HuH-7 (cell line): ENCODE data around the gene RASGRP2.

ENCODE experiments used
- DNase-seq: peaks from one replicate; pipeline ENCODE4 v3.0.0; 2011; ENCODE audit warnings: low spot score

RASGRP2 gene

DNA sequence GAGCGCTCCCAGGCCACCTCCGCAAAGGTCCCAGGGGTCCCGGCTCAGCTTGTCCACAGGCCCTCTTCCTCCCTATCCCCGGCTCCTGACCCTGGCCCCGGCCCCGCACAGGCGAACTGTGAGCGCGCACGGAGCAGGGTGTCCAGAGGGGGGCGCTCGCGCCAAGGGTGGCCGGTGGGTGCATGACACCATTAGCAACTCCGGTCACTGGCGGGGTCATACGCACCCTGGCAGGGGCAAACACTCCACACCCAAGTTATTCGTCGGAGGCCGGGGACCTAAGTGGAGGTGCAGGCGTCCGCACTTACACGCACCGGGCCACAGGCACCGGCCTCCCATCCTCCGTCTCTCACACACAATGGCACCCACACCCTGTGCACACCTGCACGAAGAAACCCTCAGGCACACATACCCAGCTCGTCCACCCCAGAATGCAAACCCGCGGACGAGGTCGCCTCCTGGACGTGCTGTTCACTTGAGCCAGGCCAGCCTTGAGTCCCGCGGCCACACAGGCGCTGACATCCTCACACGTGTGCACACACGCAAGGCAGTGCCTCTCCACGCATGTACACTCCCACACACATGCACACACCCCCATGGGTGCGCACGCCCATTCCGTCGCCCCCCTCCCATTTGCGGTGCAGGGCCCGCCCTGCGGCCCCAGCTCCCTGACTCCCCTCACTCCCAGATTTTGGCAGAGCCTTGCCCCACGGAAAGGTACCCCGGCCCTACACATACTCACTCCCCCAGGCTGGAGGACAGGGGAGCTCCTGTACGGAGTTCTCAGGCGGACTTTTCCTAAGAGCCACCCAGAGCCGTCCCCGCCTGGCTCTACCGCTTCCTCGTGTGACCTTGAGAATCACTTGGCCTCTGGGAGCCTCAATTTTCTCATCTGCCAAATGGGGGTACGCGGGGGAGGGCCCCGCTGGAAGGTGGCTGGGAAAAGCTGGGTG is at the start of gene RASGRP2:
Gene RASGRP2, minus strand, starts transcription at position 552 of the 953 bp plus-strand sequence. CDS start 1,276 bp downstream, outside the sequence.
- peak; percentile 89 for DNase-seq

DNA sequence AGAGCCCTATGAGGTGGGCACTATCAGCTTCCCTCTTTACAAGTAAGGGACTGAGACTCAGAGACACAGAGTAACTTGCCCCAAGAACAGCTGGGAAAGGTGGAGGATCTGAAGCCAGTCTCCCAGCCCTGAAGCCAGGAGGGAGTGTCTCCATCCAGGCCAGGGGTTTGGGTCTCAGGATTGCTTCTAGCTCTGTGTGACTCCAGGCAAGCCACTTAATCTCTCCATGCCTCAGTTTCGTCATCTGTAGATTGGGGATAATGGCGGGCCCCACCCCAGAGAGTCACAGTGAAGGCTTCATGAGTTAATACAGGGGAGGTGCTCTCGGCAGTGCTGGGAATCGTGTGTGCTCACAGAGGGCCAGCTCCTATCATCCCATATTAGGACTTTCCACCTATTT is 48.5 kb upstream of the RASGRP2 start:
- DNase-seq, result no peak

DNA sequence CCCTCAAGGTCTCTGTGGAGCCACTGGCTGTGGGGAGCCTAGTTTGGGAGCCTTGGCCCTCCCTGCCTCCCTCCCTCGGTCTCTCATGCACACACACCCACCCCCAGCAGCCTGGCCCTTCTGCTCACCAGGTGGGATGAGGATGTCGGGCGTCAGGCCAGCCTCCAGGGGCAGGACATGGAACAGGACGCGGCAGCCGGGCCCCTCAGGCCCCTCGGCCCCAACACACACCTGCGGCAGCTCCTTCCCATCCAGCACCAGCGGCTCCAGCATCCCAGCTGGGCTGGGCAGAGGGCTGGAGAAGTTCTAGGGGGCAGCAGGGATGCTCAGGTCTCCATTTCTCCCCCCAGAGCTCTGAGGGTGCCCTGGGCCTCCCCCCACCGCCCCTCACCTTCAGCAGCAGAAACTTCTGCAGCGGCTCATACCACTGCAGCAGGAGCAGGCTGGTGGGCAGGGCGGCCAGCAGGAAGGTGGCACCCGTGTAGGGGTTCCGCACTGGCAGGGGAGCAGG is 47.9 kb upstream of the RASGRP2 start:
- no peak for DNase-seq

DNA sequence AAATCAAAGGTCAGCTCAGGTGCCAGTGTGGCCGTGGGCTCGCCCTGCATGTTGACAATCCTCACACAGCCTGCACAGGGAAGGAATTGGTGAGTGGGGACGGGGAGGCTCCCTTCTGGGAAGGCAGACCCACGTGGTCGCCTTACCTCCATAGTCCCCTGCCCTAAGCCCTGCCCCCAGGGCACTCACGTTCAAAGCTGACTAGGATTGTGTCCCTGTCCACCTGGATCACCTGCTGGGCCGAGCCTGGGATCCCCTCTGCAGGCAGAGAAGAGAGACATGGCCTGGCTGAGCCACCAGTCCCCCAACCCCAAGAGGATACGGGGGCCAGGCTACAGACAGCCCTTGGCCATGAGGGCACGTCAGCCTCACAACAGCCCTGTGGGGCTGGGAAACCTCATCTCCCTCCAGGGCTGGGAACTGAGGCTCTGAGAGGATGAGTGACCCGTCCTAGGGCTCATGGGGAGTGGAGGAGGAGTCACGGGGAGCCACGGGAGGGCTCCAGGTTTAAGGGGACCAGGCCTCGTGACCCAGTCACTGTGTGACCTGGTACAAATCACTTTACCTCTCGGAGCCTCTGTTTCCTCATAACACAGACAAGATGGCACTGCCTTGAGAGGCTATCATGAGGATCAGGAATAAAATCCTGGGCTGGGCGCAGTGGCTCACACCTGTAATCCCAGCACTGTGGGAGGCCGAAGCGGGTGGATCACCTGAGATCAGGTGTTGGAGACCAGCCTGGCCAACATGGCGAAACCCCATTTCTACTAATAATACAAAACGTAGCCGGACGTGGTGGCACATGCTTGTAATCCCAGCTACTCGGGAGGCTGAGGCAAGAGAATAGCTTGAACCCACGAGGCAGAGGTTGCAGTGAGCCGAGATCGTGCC is 46.5 kb upstream of the RASGRP2 start:
- no peak for DNase-seq

- DNase-seq, result no peak
These were observed 45.6 kb upstream of the RASGRP2 start for GRCh38 chr11:64789331-64790204.

DNA sequence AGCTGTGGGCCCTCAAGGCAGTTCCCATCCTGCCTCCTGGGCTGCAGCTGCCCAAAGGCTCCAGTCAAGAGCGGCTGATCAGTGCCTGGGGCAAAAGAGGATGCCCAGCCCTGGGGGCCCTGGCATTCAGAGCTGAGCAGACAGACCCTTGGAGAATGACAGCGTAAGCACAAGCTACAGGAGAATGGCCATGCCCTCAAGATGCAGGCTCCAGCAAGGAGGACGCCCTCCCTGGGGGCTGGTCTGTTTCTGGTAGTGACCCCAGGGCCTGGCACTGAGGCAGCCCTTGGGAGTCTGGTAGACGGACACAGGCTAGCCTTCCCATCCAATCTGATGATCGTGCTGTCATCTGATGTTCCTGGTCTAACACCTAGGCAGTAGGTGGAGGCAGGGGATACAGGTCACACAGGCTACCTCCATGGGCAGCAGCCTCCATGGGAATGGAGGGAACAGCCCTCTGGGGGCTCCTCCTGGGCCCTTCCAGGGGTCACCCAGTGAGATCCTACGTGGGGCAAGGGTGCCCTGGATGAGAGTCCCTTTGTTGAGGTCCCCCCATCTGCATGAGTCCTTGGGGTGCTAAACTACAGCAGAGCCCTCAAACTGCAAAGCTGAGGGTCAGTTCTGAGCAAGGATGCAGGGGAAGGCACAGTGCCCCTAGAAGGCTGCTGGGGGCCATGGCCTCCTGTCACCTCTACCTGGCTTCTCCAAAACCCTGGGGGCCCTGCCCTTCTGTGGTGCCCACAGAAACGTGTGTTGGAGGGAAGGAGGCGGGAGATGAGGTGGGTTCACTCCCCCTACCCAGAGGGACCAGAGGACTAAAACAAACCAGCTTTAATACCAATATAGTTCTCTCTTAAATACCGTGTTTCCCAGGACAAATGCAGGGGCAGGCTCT is 44.6 kb upstream of the RASGRP2 start:
- DNase-seq, result no peak

DNA sequence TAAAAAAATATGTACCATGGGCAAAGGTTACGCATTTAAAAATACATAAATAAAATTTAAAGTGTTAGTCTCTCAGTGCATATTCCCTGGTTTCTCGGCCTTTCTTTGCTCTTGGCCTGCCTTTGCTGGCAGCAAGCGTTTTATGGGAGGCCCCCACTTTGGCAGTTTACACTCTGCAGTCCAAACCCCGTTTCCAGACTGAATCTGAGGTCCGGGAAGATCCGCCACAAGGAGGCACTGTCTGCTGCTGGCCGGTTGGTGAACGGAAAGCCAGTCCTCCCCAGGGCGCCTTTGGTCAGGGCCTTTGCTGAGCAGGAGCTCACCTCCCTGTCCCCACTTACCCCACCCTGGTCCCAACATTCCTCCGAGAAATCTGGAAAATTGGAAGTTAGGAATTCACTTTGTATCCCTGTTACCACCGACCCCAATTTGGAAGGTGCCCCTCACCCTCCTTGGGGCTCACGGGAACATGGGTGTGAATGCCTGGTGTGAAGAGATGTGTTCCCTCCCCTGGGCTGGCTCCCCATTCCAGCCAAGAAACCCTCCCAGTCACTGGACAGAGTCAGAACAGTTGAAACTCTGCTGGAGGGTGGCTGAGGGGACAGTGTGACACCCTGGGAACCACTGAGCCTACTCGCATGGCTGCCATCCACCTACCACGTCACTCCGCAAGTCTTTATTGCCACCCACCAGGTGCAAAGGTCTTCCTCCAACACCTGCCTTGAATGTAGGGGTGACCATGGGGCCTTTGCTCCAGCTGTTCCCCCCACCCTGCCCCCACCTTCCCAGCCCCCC is 43.8 kb upstream of the RASGRP2 start:
- DNase-seq, result peak; percentile 76

GRCh38 chr11:64786308-64786707 is 42.4 kb upstream of the RASGRP2 start:
- DNase-seq, result no peak

DNA sequence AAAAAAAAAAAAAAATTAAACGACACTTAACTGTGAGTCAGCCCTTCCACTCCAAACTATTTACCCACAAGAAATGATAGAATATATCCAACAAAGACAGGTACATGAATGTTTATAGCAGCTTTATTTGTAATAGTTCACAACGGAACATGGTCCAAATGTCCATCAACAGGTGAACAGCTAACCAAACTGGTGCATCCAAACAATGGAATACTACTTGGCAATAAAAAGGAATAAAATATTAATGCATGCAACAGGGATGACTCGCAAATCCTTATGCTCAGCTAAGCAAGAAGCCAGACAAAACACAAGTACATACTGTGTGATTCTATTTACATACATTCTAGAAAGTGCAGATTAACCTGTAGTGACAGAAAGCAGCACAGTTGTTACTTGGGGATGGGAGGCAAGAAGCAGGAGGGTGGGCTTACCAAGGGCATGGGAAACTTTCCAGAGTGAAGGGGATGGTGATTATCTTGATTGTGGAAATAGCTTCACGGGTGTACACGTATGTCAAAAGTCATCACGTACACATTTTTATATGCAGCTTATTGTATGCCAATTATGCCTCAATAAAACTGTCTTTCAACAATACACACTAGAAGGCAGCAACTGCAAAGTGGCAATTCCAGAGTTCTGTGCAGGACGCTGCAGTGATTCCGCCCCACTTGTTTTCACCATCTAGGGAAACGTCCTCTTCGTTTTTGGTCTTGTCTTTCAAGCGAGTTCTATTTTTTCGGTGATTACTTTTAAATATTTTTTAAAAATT is 41.1 kb upstream of the RASGRP2 start:
- no peak for DNase-seq

GRCh38 chr11:64778473-64779298 is 34.7 kb upstream of the RASGRP2 start, which contains the start of gene SF1:
Gene SF1 (minus strand): TSS chr11:64778542. CDS start chr11:64778392, 150 bp downstream.
- DNase-seq, result peak; percentile 86

DNA sequence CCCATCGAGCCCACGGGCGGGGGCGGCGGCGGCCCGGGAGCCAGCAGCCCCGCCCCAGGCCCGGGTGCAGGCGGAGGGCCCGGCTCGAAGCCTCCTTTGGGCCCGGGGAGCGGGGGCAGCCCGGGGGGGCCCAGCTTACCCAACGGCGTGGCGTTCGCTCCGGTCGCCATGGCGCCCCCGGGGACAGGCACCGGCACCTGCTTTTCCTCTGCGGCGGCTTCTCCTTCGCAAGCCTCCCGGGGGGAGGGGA is 34.2 kb upstream of the RASGRP2 start:
- DNase-seq, result no peak

GRCh38 chr11:64777449-64778222 is 33.7 kb upstream of the RASGRP2 start:
- peak; percentile 84 for DNase-seq

DNA sequence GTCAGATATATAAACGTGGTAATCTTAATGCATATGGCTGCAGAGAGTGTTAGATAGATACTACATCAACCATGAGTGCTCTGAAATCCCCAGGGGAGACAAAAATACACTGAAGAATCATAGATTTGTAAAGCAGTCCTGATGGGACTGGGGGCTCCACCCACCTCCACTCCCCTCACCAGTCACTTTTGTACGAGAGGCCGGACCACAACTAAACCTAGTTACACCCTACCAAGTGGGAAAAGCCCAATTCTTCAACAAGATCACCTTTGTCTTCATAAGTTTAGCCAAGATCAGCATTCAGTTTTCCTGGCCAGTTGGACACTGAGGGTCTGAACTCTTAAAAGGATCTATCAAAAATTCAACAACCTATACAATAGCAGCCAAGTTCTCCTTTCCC is 32.9 kb upstream of the RASGRP2 start:
- no peak for DNase-seq

DNA sequence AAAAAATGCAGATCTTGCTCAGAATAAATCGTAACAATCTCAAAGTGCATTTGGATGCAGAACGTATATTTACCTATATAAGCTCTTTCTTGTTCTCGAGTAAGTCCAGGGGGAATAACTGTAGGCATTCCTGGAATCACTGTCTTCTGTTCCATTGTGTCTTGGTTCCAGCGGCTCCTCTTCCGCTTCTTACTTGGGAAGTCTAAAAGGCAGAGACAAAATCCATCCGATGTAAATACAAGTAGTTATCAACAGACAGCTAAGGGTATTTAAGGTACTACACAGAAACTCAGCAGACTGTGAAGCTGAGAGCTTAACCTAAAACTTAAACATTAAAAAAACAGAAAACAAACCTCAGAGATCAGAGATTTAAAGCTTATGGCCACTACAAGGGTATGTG is 32.5 kb upstream of the RASGRP2 start:
- DNase-seq, result no peak

GRCh38 chr11:64774144-64774543 is 30.2 kb upstream of the RASGRP2 start:
- DNase-seq, result no peak

GRCh38 chr11:64772303-64773018 is 28.5 kb upstream of the RASGRP2 start:
- no peak for DNase-seq

DNA sequence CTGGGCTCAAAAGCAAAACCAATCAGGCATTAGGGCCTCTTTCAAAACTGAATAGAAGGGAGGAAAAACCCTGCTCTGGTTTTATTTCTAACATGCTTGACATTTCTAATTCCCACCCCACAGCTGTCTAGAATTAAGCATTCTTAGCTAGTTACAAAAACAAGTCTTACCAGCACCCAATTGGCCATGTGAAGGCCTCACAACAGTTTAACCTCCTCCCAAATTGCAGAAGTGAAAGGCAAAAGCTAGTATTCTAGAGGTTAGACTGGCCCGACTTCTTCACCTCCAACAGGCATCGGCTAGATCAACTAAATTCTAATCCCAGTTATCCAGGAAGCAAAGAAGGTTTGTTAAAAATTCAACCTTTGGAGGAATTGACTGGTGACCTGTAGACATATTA is 27.9 kb upstream of the RASGRP2 start:
- no peak for DNase-seq
